ENCODE data around the gene CST3.

GRCh38 chr20:23634044-23634801, 3.5 kb downstream of the CST3 start:
- no peak for TF ChIP-seq CTCF (IDR thresholded peaks at IDR 0.05)
- TF ChIP-seq POLR2A (IDR thresholded peaks at IDR 0.05) = no peak
